Activated naive CD8-positive, alpha-beta T cell treated with anti-CD3 and anti-CD28 coated beads, Interleukin-2, amount 10 ng/mL, durations not matched to agents 7 days and 5 days (primary cell): Measurements from ENCODE around the gene ZNF205. TPM values are rescaled to one million over a fixed set of nuclear protein-coding genes. Genes with fewer than 3 reads are reported as not detected.

Experiments
- ATAC-seq: fragments of 150-1000 bp; cut with Tn5 transposase; one replicate; pipeline ENCODE4 v1.10.0; 2021; ENCODE audit warnings: low read depth, moderate library complexity
- POLR2A ChIA-PET: fragments of 350-600 bp; sonication (Branson Sonifier 250); formaldehyde crosslinking; loops from one replicate; lab custom pipeline; 2021; ENCODE audit warnings: antibody characterized with exemption; lab: Charles Lee
- DNase-seq: peaks from one replicate; pipeline ENCODE4 v3.0.0; 2021
- H3K27ac Mint-ChIP-seq: one replicate; pipeline ENCODE4 v1.8.0; 2022; ENCODE audit warnings: mild to moderate bottlenecking, mixed read lengths
- H3K27me3 Mint-ChIP-seq: one replicate; pipeline ENCODE4 v1.8.0; 2022; ENCODE audit warnings: mild to moderate bottlenecking, moderate library complexity, mixed read lengths
- H3K36me3 Mint-ChIP-seq: one replicate; pipeline ENCODE4 v1.8.0; 2021; ENCODE audit warnings: mild to moderate bottlenecking, mixed read lengths
- H3K4me1 Mint-ChIP-seq: one replicate; pipeline ENCODE4 v1.8.0; 2021; ENCODE audit warnings: mixed read lengths
- H3K4me3 Mint-ChIP-seq: one replicate; pipeline ENCODE4 v1.8.0; 2022; ENCODE audit warnings: mild to moderate bottlenecking, moderate library complexity, mixed read lengths
- H3K9me3 Mint-ChIP-seq: one replicate; pipeline ENCODE4 v1.8.0; 2021; ENCODE audit warnings: mixed read lengths
- total RNA-seq, 2 experiments: library from RNA; stranded (reverse); gene quantifications; one replicate each; pipeline ENCODE4 v1.2.3, GENCODE V29; 2021

ZNF205 gene
- total RNA-seq, 2 experiments from 2014 or later, result not detected

GRCh38 chr16:3152277-3152990, 40.0 kb downstream of the ZNF205 start:
- no peaks in the 10 kb centered on the region for H3K36me3 Mint-ChIP-seq
- no peaks in the 10 kb centered on the region for H3K9me3 Mint-ChIP-seq
- peak overlapping the region; percentile 88 for H3K27ac Mint-ChIP-seq
- H3K27me3 Mint-ChIP-seq, result peaks cover 9% of the 10 kb centered on the region
- ATAC-seq (peak; percentile 12), DNase-seq (peak; percentile 84)
- H3K4me3 Mint-ChIP-seq, result peak overlapping the region; percentile 73
- peaks cover 28% of the 10 kb centered on the region for H3K4me1 Mint-ChIP-seq
- POLR2A ChIA-PET, result interaction anchor here (0.5 to 5.7 kb wide), 4 partner anchors 17 to 291 kb away, joined by 3 to 42 read pairs (median 4); partner anchors contain the start of genes NAA60, ZNF213 and ZNF597

- Mint-ChIP-seq H3K27ac (peak overlapping the region; percentile 88), H3K4me3 (peak overlapping the region; percentile 73), H3K36me3 (no peaks in the 10 kb centered on the region), H3K9me3 (no peaks in the 10 kb centered on the region), H3K27me3 (peaks cover 12% of the 10 kb centered on the region), H3K4me1 (peaks cover 33% of the 10 kb centered on the region)
- POLR2A ChIA-PET, result interaction anchor here (1.0 kb wide), 1 partner anchor 94 kb away, joined by 3 read pairs; no protein-coding TSS in a partner anchor
- DNase-seq, result no peak
- ATAC-seq, result no peak
Measured at GRCh38 chr16:3152991-3153368, 40.6 kb downstream of the ZNF205 start.

GRCh38 chr16:3155181-3155580, 42.8 kb downstream of the ZNF205 start:
- Mint-ChIP-seq H3K4me3 (no peak overlapping the region), H3K4me1 (peaks cover 36% of the 10 kb centered on the region), H3K36me3 (peaks cover 2% of the 10 kb centered on the region), H3K9me3 (no peaks in the 10 kb centered on the region), H3K27ac (no peak overlapping the region), H3K27me3 (peaks cover 12% of the 10 kb centered on the region)
- POLR2A ChIA-PET, result no interaction called here
- ATAC-seq, result no peak
- DNase-seq, result no peak

- POLR2A ChIA-PET, result interaction anchor here (0.5 kb wide), 1 partner anchor 43 kb away, joined by 3 read pairs; no protein-coding TSS in a partner anchor
- H3K4me3 Mint-ChIP-seq, result no peak overlapping the region
- H3K36me3 Mint-ChIP-seq, result peaks cover 2% of the 10 kb centered on the region
- H3K4me1 Mint-ChIP-seq, result peaks cover 31% of the 10 kb centered on the region
- DNase-seq, result no peak
- no peaks in the 10 kb centered on the region for H3K9me3 Mint-ChIP-seq
- no peak for ATAC-seq
- no peak overlapping the region for H3K27ac Mint-ChIP-seq
- H3K27me3 Mint-ChIP-seq, result peaks cover 12% of the 10 kb centered on the region
Measured at GRCh38 chr16:3155972-3156371, 43.6 kb downstream of the ZNF205 start.

- peak overlapping the region; percentile 89 for H3K27ac Mint-ChIP-seq
- POLR2A ChIA-PET, result interaction anchor here (0.6 to 2.5 kb wide), 12 partner anchors 12 to 932 kb away, joined by 3 to 10 read pairs (median 5); partner anchors contain the start of gene ZNF263
- peak; percentile 67 for DNase-seq
- H3K9me3 Mint-ChIP-seq, result no peaks in the 10 kb centered on the region
- peak; percentile 17 for ATAC-seq
- peaks cover 26% of the 10 kb centered on the region for H3K4me1 Mint-ChIP-seq
- H3K27me3 Mint-ChIP-seq, result peaks cover 15% of the 10 kb centered on the region
- H3K36me3 Mint-ChIP-seq, result peaks cover 2% of the 10 kb centered on the region
- peak overlapping the region; percentile 84 for H3K4me3 Mint-ChIP-seq
Measured at GRCh38 chr16:3157229-3158025, 45.0 kb downstream of the ZNF205 start.

GRCh38 chr16:3158026-3158509, 45.7 kb downstream of the ZNF205 start:
- POLR2A ChIA-PET, result interaction anchor here (0.7 to 2.5 kb wide), 21 partner anchors 8 to 468 kb away, joined by 3 to 23 read pairs (median 5); partner anchors contain the start of genes PKMYT1, ZNF174, ZNF213 and ZNF263
- H3K4me1 Mint-ChIP-seq, result peaks cover 26% of the 10 kb centered on the region
- peak overlapping the region; percentile 89 for H3K27ac Mint-ChIP-seq
- H3K36me3 Mint-ChIP-seq, result peaks cover 2% of the 10 kb centered on the region
- peak overlapping the region; percentile 84 for H3K4me3 Mint-ChIP-seq
- ATAC-seq (no peak), DNase-seq (no peak)
- no peaks in the 10 kb centered on the region for H3K9me3 Mint-ChIP-seq
- peaks cover 11% of the 10 kb centered on the region for H3K27me3 Mint-ChIP-seq

- H3K4me3 Mint-ChIP-seq, result peak overlapping the region; percentile 84
- peak overlapping the region; percentile 92 for H3K27ac Mint-ChIP-seq
- DNase-seq (peak; percentile 90), ATAC-seq (peak; percentile 82)
- peaks cover 11% of the 10 kb centered on the region for H3K27me3 Mint-ChIP-seq
- peaks cover 2% of the 10 kb centered on the region for H3K36me3 Mint-ChIP-seq
- no peaks in the 10 kb centered on the region for H3K9me3 Mint-ChIP-seq
- POLR2A ChIA-PET, result interaction anchor here (0.6 to 2.5 kb wide), 25 partner anchors 9 to 467 kb away, joined by 3 to 23 read pairs (median 5); partner anchors contain the start of genes PKMYT1, ZNF174, ZNF213 and ZNF263
- peaks cover 31% of the 10 kb centered on the region for H3K4me1 Mint-ChIP-seq
Measured at GRCh38 chr16:3158510-3159314, 46.3 kb downstream of the ZNF205 start.

GRCh38 chr16:3161235-3162018, 49.0 kb downstream of the ZNF205 start:
- peak overlapping the region; percentile 48 for H3K4me3 Mint-ChIP-seq
- peaks cover 11% of the 10 kb centered on the region for H3K27me3 Mint-ChIP-seq
- POLR2A ChIA-PET, result interaction anchor here (0.7 to 1.4 kb wide), 2 partner anchors 11 to 141 kb away, joined by 3 to 6 read pairs; no protein-coding TSS in a partner anchor
- H3K9me3 Mint-ChIP-seq, result no peaks in the 10 kb centered on the region
- peaks cover 37% of the 10 kb centered on the region for H3K4me1 Mint-ChIP-seq
- no peak for ATAC-seq
- no peak for DNase-seq
- no peak overlapping the region for H3K27ac Mint-ChIP-seq
- H3K36me3 Mint-ChIP-seq, result peaks cover 2% of the 10 kb centered on the region

GRCh38 chr16:3164121-3164991, 52.0 kb downstream of the ZNF205 start:
- Mint-ChIP-seq H3K4me1 (peaks cover 24% of the 10 kb centered on the region), H3K9me3 (no peaks in the 10 kb centered on the region), H3K27ac (peak overlapping the region; percentile 68), H3K4me3 (peak overlapping the region; percentile 57), H3K27me3 (peaks cover 22% of the 10 kb centered on the region), H3K36me3 (no peaks in the 10 kb centered on the region)
- ATAC-seq (no peak), DNase-seq (no peak)
- POLR2A ChIA-PET, result interaction anchor here (1.0 to 1.4 kb wide), 4 partner anchors 7 to 35 kb away, joined by 3 to 5 read pairs (median 4); no protein-coding TSS in a partner anchor

- POLR2A ChIA-PET, result interaction anchor here (0.9 to 1.0 kb wide), 4 partner anchors 15 to 117 kb away, joined by 3 to 5 read pairs (median 5); no protein-coding TSS in a partner anchor
- H3K9me3 Mint-ChIP-seq, result no peaks in the 10 kb centered on the region
- ATAC-seq, result no peak
- peak overlapping the region; percentile 75 for H3K27ac Mint-ChIP-seq
- peak overlapping the region; percentile 55 for H3K4me3 Mint-ChIP-seq
- no peaks in the 10 kb centered on the region for H3K36me3 Mint-ChIP-seq
- H3K4me1 Mint-ChIP-seq, result peaks cover 21% of the 10 kb centered on the region
- H3K27me3 Mint-ChIP-seq, result peaks cover 31% of the 10 kb centered on the region
- DNase-seq, result no peak
Measured at GRCh38 chr16:3165111-3165822, 52.9 kb downstream of the ZNF205 start.
